Muscle of leg (tissue), 11 donors: ENCODE results near the gene MBD3. TPM values are rescaled to one million over a fixed set of nuclear protein-coding genes. Genes with fewer than 3 reads are reported as not detected.
A peak's percentile ranks its signal among the peaks of the same experiment; 100 is the strongest.

Experiments
- DNase-seq: peaks from one replicate; pipeline ENCODE4 v3.0.0; 2013
- H3K27ac ChIP-seq: one replicate; pipeline ENCODE4 v1.5.1; 2013; ENCODE audit warnings: mild to moderate bottlenecking, low read length, control low read depth
- H3K27me3 ChIP-seq: one replicate; pipeline ENCODE4 v1.6.1; 2013; ENCODE audit warnings: low read length; ENCODE audit not compliant: control insufficient read depth, insufficient read depth
- H3K36me3 ChIP-seq: one replicate; pipeline ENCODE4 v1.6.1; 2013; ENCODE audit warnings: low read length; ENCODE audit not compliant: control insufficient read depth, insufficient read depth
- H3K4me1 ChIP-seq: one replicate; pipeline ENCODE4 v1.6.1; 2013; ENCODE audit warnings: low read length; ENCODE audit not compliant: control insufficient read depth, insufficient read depth
- H3K4me3 ChIP-seq: one replicate; pipeline ENCODE4 v1.5.1; 2013; ENCODE audit warnings: low read length, control low read depth
- H3K9me3 ChIP-seq: replicated peaks from 2 replicates; pipeline ENCODE4 v1.6.1; 2013; ENCODE audit warnings: low read depth, low read length; ENCODE audit not compliant: control insufficient read depth
- whole genome bisulfite sequencing: methylation state at CpG from one replicate; pipeline ENCODE4 v1.1.5; 2013; ENCODE audit warnings: missing lambda C conversion rate; ENCODE audit not compliant: insufficient coverage; 5-methylcytosine and 5-hydroxymethylcytosine counted together
- polyA plus RNA-seq, 8 donors: library from polyadenylated mRNA; unstranded; fragments of 120-200 nt; gene quantifications; one replicate each; pipeline versions ENCODE4 v1.2.1 to v1.2.3, GENCODE V29; 2013; ENCODE audit warnings: inconsistent platforms in 1 of 8, low replicate concordance in 1 of 8; ENCODE audit not compliant: insufficient read length in 8 of 8, insufficient read depth in 1 of 8
- total RNA-seq: library from RNA; stranded (reverse); fragments of 120-200 nt; gene quantifications from one replicate; pipeline ENCODE4 v1.2.4, GENCODE V29; 2013

Gene MBD3
- total and polyA plus RNA-seq, 9 donors = 57.2 to 73.5 (median 68.8) TPM

- Histone ChIP-seq H3K4me3 (no peak overlapping the region), H3K4me1 (no peaks in the 10 kb centered on the region), H3K27me3 (no peaks in the 10 kb centered on the region), H3K36me3 (peaks cover 80% of the 10 kb centered on the region), H3K9me3 (peaks cover 6% of the 10 kb centered on the region), H3K27ac (no peak overlapping the region)
- WGBS = 84% methylated on average over 25 of the region's 31 CpGs
- DNase-seq = no peak
Measured at GRCh38 chr19:1631557-1632100, 39.0 kb upstream of the MBD3 start.

DNA sequence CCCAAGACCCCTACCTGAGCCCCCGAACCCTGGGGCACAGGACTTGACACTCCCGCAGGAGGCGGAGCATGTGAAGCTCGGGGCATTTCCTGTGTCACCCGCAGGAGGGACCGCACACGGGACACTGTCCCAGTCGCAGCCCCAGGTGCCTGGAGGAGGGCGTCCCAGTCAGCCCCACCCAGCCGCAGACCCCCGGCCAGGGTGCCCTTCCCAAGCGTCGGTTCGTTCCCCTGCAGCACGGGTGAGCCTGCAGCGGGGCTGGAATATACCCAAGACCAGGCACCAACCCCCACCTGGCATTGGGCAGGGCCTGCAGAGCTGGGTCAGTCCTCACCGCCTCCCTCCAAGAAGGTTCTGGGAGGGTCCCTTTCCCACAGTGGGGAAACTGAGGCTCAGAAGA lies 38.1 kb upstream of the MBD3 start:
- H3K27me3 ChIP-seq = no peaks in the 10 kb centered on the region
- no peak for DNase-seq
- H3K27ac ChIP-seq = no peak overlapping the region
- H3K4me1 ChIP-seq = no peaks in the 10 kb centered on the region
- H3K9me3 ChIP-seq = peaks cover 6% of the 10 kb centered on the region
- 84% methylated on average over 13 of the region's 17 CpGs for WGBS
- no peak overlapping the region for H3K4me3 ChIP-seq
- H3K36me3 ChIP-seq = peaks cover 80% of the 10 kb centered on the region

DNA sequence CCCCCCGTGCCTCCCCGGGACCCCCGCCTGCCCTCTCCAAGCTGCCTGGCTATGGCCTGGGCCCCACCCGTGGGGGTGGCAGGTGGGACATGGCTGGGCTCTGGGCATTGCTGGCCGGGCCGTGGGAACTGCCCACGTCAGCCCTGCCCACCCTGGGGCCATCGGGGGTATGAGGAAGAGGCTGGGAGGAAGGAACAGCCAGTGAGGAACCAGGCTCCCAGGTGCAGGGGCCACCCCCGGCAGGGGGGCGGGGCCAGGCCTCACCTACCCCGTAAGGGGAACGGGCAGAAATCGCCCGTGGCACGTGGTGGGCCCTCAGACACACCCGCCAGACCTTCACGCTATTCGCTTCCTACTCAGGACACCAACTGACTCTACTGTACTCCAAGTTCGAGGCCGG lies 37.3 kb upstream of the MBD3 start:
- no peak overlapping the region for H3K4me3 ChIP-seq
- 91% methylated on average over 14 of the region's 20 CpGs for WGBS
- peaks cover 5% of the 10 kb centered on the region for H3K9me3 ChIP-seq
- peaks cover 81% of the 10 kb centered on the region for H3K36me3 ChIP-seq
- H3K27me3 ChIP-seq = no peaks in the 10 kb centered on the region
- H3K27ac ChIP-seq = no peak overlapping the region
- no peak for DNase-seq
- no peaks in the 10 kb centered on the region for H3K4me1 ChIP-seq

DNA sequence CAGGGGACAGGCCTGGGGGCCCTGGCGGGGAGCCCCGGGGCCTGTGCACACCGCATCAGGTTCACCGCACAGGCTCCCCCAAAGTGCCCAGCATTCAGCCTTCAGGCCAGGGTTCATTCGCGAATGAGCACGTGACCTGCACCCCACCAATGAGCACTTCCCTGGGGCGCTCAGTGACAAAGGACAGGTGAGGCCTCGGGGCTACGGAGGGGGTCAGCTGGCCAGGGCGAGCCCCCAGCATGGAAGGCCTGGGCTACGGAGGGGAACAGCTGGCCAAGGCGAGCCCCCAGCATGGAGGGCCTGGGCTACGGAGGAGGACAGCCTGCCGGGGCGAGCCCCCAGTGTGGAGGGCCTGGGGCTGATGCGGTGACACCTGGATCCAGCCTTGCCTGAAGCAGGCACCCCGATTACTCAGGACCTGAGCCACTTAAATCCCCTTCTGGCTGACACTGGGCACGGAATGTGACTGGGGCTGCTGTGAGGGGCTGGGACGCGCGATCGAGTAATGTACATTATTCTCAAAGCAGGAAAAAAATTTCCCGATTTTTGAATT lies 36.7 kb upstream of the MBD3 start:
- Histone ChIP-seq H3K27me3 (no peaks in the 10 kb centered on the region), H3K4me1 (no peaks in the 10 kb centered on the region), H3K27ac (no peak overlapping the region), H3K9me3 (no peaks in the 10 kb centered on the region), H3K36me3 (peaks cover 80% of the 10 kb centered on the region), H3K4me3 (no peak overlapping the region)
- no peak for DNase-seq
- WGBS = 92% methylated on average over 23 of the region's 24 CpGs

- no peaks in the 10 kb centered on the region for H3K9me3 ChIP-seq
- H3K4me3 ChIP-seq = no peak overlapping the region
- no peaks in the 10 kb centered on the region for H3K27me3 ChIP-seq
- no peaks in the 10 kb centered on the region for H3K4me1 ChIP-seq
- 84% methylated on average over 9 of the region's 17 CpGs for WGBS
- no peak overlapping the region for H3K27ac ChIP-seq
- H3K36me3 ChIP-seq = peaks cover 79% of the 10 kb centered on the region
- DNase-seq = no peak
Measured at GRCh38 chr19:1627194-1627593, 34.5 kb upstream of the MBD3 start.

DNA sequence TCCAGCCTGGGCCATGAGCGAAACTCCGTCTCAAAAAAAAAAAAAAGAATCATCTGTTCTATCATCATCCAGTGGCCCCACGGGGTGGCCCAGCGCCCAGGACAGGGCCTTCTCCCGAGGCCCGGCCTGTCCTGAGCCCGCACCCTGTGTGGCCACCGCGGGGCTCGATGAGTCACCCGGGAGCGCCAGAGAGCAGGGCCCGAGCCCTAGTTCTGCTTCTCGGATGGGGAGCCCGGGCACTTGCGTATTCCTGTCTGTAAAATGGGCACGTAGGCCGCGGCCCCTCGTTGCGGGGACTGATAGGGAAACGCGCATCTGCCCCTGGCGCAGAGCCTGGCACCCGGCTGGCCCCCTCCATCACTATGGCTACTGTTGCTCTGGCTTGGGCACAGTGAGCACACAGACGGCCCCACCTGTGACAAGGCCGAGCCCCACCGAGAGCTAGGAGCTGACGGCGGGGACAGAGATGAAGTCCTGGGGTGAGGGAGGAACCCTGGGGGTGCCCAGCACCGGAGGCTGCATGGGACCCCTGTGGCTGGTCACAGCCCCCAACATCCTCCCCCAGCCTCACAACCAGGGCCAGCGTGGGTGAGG lies 33.8 kb upstream of the MBD3 start:
- H3K36me3 ChIP-seq = peaks cover 79% of the 10 kb centered on the region
- no peaks in the 10 kb centered on the region for H3K4me1 ChIP-seq
- H3K4me3 ChIP-seq = no peak overlapping the region
- H3K27me3 ChIP-seq = no peaks in the 10 kb centered on the region
- H3K27ac ChIP-seq = no peak overlapping the region
- H3K9me3 ChIP-seq = no peaks in the 10 kb centered on the region
- WGBS = 86% methylated on average over 25 of the region's 32 CpGs
- DNase-seq = no peak

DNA sequence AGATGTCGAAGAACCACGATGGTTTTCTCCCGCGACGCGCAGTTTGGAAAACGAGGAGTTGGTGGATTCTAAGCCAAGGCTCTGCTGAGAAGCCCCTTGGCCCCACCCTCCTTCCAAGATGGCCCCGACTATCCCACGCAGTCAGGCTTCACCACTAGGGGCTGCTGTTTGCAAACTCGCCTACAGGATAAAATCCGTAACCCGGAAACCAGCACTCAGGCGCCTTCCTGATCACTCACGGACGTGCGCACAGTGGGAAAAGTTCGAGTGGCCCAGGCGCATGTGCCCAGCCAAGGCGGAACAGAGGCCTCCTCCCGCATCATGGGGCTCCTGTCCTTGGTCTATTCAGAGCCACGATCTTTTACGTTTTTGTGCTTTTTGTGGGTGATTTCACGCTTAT lies 31.8 kb upstream of the MBD3 start:
- Histone ChIP-seq H3K9me3 (no peaks in the 10 kb centered on the region), H3K4me3 (no peak overlapping the region), H3K27me3 (no peaks in the 10 kb centered on the region), H3K27ac (no peak overlapping the region), H3K36me3 (peaks cover 81% of the 10 kb centered on the region), H3K4me1 (no peaks in the 10 kb centered on the region)
- DNase-seq = peak; percentile 65
- 62% methylated on average over 20 of the region's 23 CpGs for WGBS

GRCh38 chr19:1622541-1622940 lies 29.9 kb upstream of the MBD3 start:
- Histone ChIP-seq H3K27ac (no peak overlapping the region), H3K4me1 (no peaks in the 10 kb centered on the region), H3K36me3 (peaks cover 95% of the 10 kb centered on the region), H3K27me3 (no peaks in the 10 kb centered on the region), H3K9me3 (no peaks in the 10 kb centered on the region), H3K4me3 (no peak overlapping the region)
- no peak for DNase-seq
- WGBS = 79% methylated on average over 3 of the region's 5 CpGs

GRCh38 chr19:1622007-1622406 lies 29.3 kb upstream of the MBD3 start:
- Histone ChIP-seq H3K36me3 (peaks cover 96% of the 10 kb centered on the region), H3K27me3 (no peaks in the 10 kb centered on the region), H3K9me3 (no peaks in the 10 kb centered on the region), H3K27ac (no peak overlapping the region), H3K4me1 (no peaks in the 10 kb centered on the region), H3K4me3 (no peak overlapping the region)
- WGBS = 84% methylated on average over 11 of the region's 23 CpGs
- no peak for DNase-seq

DNA sequence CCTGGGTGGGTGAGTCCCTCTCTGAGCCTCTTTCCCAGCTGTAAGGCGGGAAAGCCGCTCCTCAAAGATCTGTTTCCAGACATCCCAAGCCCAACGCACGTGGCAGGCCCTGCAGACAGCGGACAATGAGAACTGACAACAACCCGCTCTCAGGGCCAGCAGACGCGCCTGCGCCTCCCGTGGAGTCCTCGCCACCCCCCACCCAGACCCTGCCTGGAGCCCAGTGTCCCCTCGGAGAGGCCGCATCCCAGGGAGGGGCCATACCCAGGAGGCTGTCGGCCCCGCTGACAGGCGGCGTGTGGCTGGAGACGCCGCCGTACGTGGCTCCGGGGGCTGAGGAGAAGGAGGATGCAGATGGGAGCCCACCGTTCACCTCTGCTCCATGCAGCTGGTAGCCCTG lies 28.9 kb upstream of the MBD3 start:
- Histone ChIP-seq H3K9me3 (no peaks in the 10 kb centered on the region), H3K4me3 (no peak overlapping the region), H3K27me3 (no peaks in the 10 kb centered on the region), H3K4me1 (no peaks in the 10 kb centered on the region), H3K27ac (no peak overlapping the region), H3K36me3 (peaks cover 96% of the 10 kb centered on the region)
- WGBS = 94% methylated on average over 14 of the region's 23 CpGs
- no peak for DNase-seq
